ENCODE measurements around the gene ZNF789.
A peak's percentile ranks its signal among the peaks of the same experiment; 100 is the strongest.

The ZNF789 gene

GRCh38 chr7:99504281-99504602, 31.6 kb downstream of the ZNF789 start:
- no peak for DNase-seq (ENCODE audit: low read depth in 2 of 2)

- DNase-seq (ENCODE audit: low read depth in 2 of 2) = peak; percentile 91 to 95
Observed at GRCh38 chr7:99504603-99505323, 32.1 kb downstream of the ZNF789 start, which contains the start of gene ZKSCAN5. ZKSCAN5 (plus strand) TSS chr7:99504662; CDS start chr7:99506045, 1,383 bp downstream.

GRCh38 chr7:99505324-99505662, 32.6 kb downstream of the ZNF789 start:
- no peak for DNase-seq (ENCODE audit: low read depth in 2 of 2)

GRCh38 chr7:99514050-99514449, 41.4 kb downstream of the ZNF789 start:
- no peak for DNase-seq (ENCODE audit: low read depth in 2 of 2)

- DNase-seq (ENCODE audit: low read depth in 2 of 2) = no peak
Observed at GRCh38 chr7:99521399-99521798, 48.7 kb downstream of the ZNF789 start.

GRCh38 chr7:99525713-99526440, 53.2 kb downstream of the ZNF789 start:
- no peak for DNase-seq (ENCODE audit: low read depth in 2 of 2)

- DNase-seq (ENCODE audit: low read depth in 2 of 2) = no peak
Observed at GRCh38 chr7:99531354-99531765, 58.7 kb downstream of the ZNF789 start.

- DNase-seq (ENCODE audit: low read depth in 2 of 2) = no peak
Observed at GRCh38 chr7:99535667-99536066, 63.0 kb downstream of the ZNF789 start.

Data from stimulated activated CD4-positive, alpha-beta T cell treated with anti-CD3 and anti-CD28 coated beads, Interleukin-12 subunit alpha, Interleukin-12 subunit beta, amount 100 ng/mL, for 24 hours (primary cell).